ENCODE measurements around the gene VPS4B. TPM values are rescaled to one million over a fixed set of nuclear protein-coding genes. Genes with fewer than 3 reads are reported as not detected.

The VPS4B gene
- total RNA-seq, 3 donors from 2014 or later, result 34.1 to 61.5 (median 35.7) TPM

DNA sequence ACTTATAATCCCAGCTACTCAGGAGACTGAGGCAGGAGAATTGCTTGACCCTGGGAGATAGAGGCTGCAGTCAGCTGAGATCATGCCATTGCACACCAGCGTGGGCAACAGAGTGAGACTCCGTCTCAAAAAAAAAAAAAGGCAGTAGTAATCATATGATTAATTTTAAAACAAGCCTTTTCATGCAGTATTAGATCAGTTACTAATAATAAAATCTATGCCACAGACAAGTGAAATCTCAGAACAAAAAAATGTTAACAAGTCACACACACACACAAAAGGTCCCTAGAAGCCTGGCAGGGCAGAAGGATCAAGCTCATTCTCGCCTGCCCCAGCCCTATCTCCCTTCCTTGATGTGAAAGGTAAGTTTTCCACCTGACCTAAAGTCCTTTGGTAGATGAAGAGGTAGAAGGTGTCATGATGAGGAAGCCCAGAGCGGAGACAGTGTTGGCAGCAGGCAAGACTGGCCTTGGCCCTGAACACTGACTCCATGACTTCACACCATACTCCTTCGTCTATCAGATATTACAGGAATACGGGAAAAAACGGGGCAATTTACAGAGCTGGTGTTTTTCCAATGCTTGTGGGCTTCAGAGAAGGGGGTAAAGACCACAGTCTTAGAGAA lies 65.9 kb downstream of the VPS4B start:
- Histone ChIP-seq H3K27ac (no peak overlapping the region), H3K27me3 (no peaks in the 10 kb centered on the region), H3K36me3 (peaks cover 10% of the 10 kb centered on the region), H3K4me1 (no peaks in the 10 kb centered on the region), H3K9me3 (no peaks in the 10 kb centered on the region), H3K4me3 (no peak overlapping the region)
- TF ChIP-seq POLR2AphosphoS5 (IDR thresholded peaks at IDR 0.05) (no peak), CTCF (IDR thresholded peaks at IDR 0.05) (no peak)
- DNase-seq (ENCODE audit: low spot score in 2 of 2), result no peak
- intact Hi-C loops (cut with DNase I; ENCODE audit: low total_unique reads), result no loop called here

DNA sequence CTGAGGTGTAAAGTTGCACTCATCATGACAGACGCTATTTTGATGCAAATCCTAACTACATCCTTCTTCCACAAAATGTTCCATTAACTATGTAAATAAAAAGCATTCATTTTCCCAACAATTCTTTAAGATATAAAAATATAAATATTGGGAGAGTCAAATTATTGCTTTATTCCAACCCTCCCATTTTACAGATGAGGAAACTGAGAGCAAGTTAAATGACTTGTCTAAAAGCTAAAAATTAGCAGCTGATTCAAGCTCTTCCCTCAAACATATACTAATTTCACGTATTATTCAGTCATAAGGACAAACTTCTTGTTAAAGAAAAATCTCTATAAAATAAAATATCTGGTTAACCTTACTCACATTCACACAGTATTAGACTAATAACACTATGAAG lies 72.0 kb downstream of the VPS4B start:
- no peak for DNase-seq (ENCODE audit: low spot score in 2 of 2)
- no peaks in the 10 kb centered on the region for H3K4me1 ChIP-seq
- no peak overlapping the region for H3K4me3 ChIP-seq
- intact Hi-C loops (cut with DNase I; ENCODE audit: low total_unique reads), result no loop called here
- no peaks in the 10 kb centered on the region for H3K36me3 ChIP-seq
- H3K9me3 ChIP-seq, result no peaks in the 10 kb centered on the region
- TF ChIP-seq CTCF (IDR thresholded peaks at IDR 0.05) (no peak), POLR2AphosphoS5 (IDR thresholded peaks at IDR 0.05) (no peak), POLR2A (IDR thresholded peaks at IDR 0.05) (no peak)
- no peak overlapping the region for H3K27ac ChIP-seq
- no peaks in the 10 kb centered on the region for H3K27me3 ChIP-seq

GRCh38 chr18:63348508-63349136 lies 73.7 kb downstream of the VPS4B start:
- Histone ChIP-seq H3K4me1 (no peaks in the 10 kb centered on the region), H3K4me3 (no peak overlapping the region), H3K27ac (peak overlapping the region in 1 of 2 donors; percentile 7), H3K27me3 (no peaks in the 10 kb centered on the region), H3K36me3 (no peaks in the 10 kb centered on the region), H3K9me3 (no peaks in the 10 kb centered on the region)
- DNase-seq (ENCODE audit: low spot score in 2 of 2), result no peak
- no peak for TF ChIP-seq CTCF (IDR thresholded peaks at IDR 0.05)
- no peak for TF ChIP-seq POLR2AphosphoS5 (IDR thresholded peaks at IDR 0.05)
- no peak for TF ChIP-seq POLR2A (IDR thresholded peaks at IDR 0.05)
- intact Hi-C loops (cut with DNase I; ENCODE audit: low total_unique reads), result no loop called here

GRCh38 chr18:63346480-63347183 lies 75.6 kb downstream of the VPS4B start:
- DNase-seq (ENCODE audit: low spot score in 2 of 2), result no peak
- intact Hi-C loops (cut with DNase I; ENCODE audit: low total_unique reads), result no loop called here
- no peaks in the 10 kb centered on the region for H3K4me1 ChIP-seq
- H3K9me3 ChIP-seq, result no peaks in the 10 kb centered on the region
- no peaks in the 10 kb centered on the region for H3K27me3 ChIP-seq
- peak overlapping the region in 1 of 3 donors; percentile 7 for H3K4me3 ChIP-seq
- H3K27ac ChIP-seq, result peak overlapping the region; percentile 72 to 80
- TF ChIP-seq CTCF (IDR thresholded peaks at IDR 0.05), result no peak
- TF ChIP-seq POLR2A (IDR thresholded peaks at IDR 0.05), result no peak
- TF ChIP-seq POLR2AphosphoS5 (IDR thresholded peaks at IDR 0.05), result no peak
- no peaks in the 10 kb centered on the region for H3K36me3 ChIP-seq

GRCh38 chr18:63346031-63346430 lies 76.2 kb downstream of the VPS4B start:
- Histone ChIP-seq H3K27me3 (no peaks in the 10 kb centered on the region), H3K27ac (peak overlapping the region; percentile 72 to 80), H3K36me3 (no peaks in the 10 kb centered on the region), H3K9me3 (no peaks in the 10 kb centered on the region), H3K4me3 (peak overlapping the region in 1 of 3 donors; percentile 7), H3K4me1 (no peaks in the 10 kb centered on the region)
- TF ChIP-seq POLR2A (IDR thresholded peaks at IDR 0.05), result no peak
- peak in 1 of 2 donors; percentile 61 for DNase-seq (ENCODE audit: low spot score in 2 of 2)
- intact Hi-C loops (cut with DNase I; ENCODE audit: low total_unique reads), result no loop called here

All from breast epithelium (tissue), 4 donors.